Transverse colon (tissue), 4 donors: ENCODE measurements around the gene USP46. TPM values are rescaled to one million over a fixed set of nuclear protein-coding genes. Genes with fewer than 3 reads are reported as not detected.

Source experiments
- DNase-seq: peaks from one replicate; pipeline ENCODE4 v3.0.0-alpha.2; 2019
- H3K27ac ChIP-seq, 4 donors: fragments of 200-600 bp; sonication (generic); 2 replicates each; pipeline ENCODE4 v1.5.1; 2016 to 2018; ENCODE audit warnings: inconsistent platforms in 4 of 4
- H3K27me3 ChIP-seq: fragments of 200-600 bp; sonication (generic); 2 replicates; pipeline ENCODE4 v1.5.1; 2017; ENCODE audit warnings: inconsistent platforms
- H3K36me3 ChIP-seq, 4 donors: fragments of 200-600 bp; sonication (generic); 2 replicates each; pipeline ENCODE4 v1.5.1; 2017 to 2019; ENCODE audit warnings: inconsistent platforms in 4 of 4
- H3K4me1 ChIP-seq, 4 donors: fragments of 200-600 bp; sonication (generic); 2 replicates each; pipeline ENCODE4 v1.5.1; 2017 to 2020; ENCODE audit warnings: inconsistent platforms in 4 of 4
- H3K4me3 ChIP-seq, 4 donors: fragments of 200-600 bp; sonication (generic); 1 replicate in 1 of 4; 2 replicates in 3 of 4; pipeline versions ENCODE4 v1.5.1 to v1.6.1; 2017 to 2019; ENCODE audit warnings: inconsistent platforms in 4 of 4
- H3K9me3 ChIP-seq, 2 donors: fragments of 200-600 bp; sonication (generic); 2 replicates each; pipeline ENCODE4 v1.5.1; 2017 to 2019; ENCODE audit warnings: inconsistent platforms in 2 of 2
- EP300 ChIP-seq: sonication (generic); formaldehyde crosslinking; IDR thresholded peaks from one replicate; pipeline ENCODE4 v1.6.1; 2017; ENCODE audit warnings: antibody characterized with exemption, low read depth
- POLR2A ChIP-seq: fragments of 450-650 bp; IDR thresholded peaks from one replicate; pipeline ENCODE4 v1.6.1; 2016; ENCODE audit warnings: antibody characterized with exemption, mild to moderate bottlenecking, moderate library complexity
- POLR2AphosphoS5 ChIP-seq, 3 donors: sonication (generic); formaldehyde crosslinking; IDR thresholded peaks; one replicate each; pipeline ENCODE4 v1.6.1; 2016; ENCODE audit warnings: antibody characterized with exemption in 3 of 3
- WGBS, 2 donors: methylation state at CpG; one replicate each; pipeline ENCODE4 v1.1.5; 2018; ENCODE audit warnings: low coverage in 1 of 2; 5-methylcytosine and 5-hydroxymethylcytosine counted together
- in situ Hi-C, 4 donors: fragments of 200-750 bp; cut with MboI; loops; one replicate each; pipeline versions ENCODE4 v1.15.0 to v1.15.1; 2017; ENCODE audit warnings: low sequenced_read_pairs in 3 of 4, low pct_ligation_motif_present in 1 of 4, low pct_unique_long_range_greater_than_20kb in 1 of 4
- intact Hi-C: fragments of 100-400 bp; cut with DNase I; formaldehyde crosslinking; loops from one replicate; pipeline ENCODE4 v1.15.1; 2023; ENCODE audit warnings: low total_unique reads
- total RNA-seq, 4 donors: library from RNA; depleted of rRNA; stranded (reverse); fragments of >200 nt; gene quantifications; one replicate each; pipeline ENCODE4 v1.1.0, GENCODE V29; 2016
- TF ChIP-seq, protein P1 (sequence below), 5 experiments: fragments of 200-600 bp in 3 of 5; fragments of 450-650 bp in 2 of 5; sonication (generic) in 3 of 5; IDR thresholded peaks; 1 replicate in 2 of 5; 2 replicates in 3 of 5; pipeline ENCODE4 v1.5.1; 2016 to 2017; ENCODE audit warnings: antibody characterized with exemption in 5 of 5, inconsistent platforms in 3 of 5, mild to moderate bottlenecking in 2 of 5, moderate library complexity in 1 of 5

Gene USP46
- total RNA-seq, 4 donors from 2014 or later: 6.0 to 7.6 (median 6.8) TPM

DNA sequence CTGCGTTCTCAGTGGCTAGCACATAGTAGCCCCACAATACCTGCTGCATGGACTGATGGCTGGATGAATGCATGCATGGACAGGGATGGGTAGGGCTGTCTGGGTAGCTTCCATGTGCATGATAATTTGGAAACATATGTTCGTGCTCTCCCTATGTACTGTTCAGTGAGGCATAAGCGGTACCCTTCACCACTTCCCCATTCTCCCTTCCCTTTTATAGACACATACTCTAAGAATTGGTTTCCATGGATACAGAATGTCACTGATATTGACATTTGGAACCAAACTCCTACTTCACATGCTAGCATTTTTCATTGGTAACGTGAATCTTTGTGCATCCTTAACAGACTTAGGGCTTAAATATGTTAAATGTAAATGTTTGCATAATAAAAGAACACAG is 20.4 kb downstream of the USP46 start:
- Histone ChIP-seq H3K9me3 (no peaks in the 10 kb centered on the region), H3K4me3 (no peak overlapping the region), H3K36me3 (no peaks in the 10 kb centered on the region), H3K27me3 (no peaks in the 10 kb centered on the region), H3K4me1 (peaks cover 0 to 15% (median 6%) of the 10 kb centered on the region in 4 donors), H3K27ac (no peak overlapping the region)
- DNase-seq: no peak
- in situ Hi-C loops: no loop called here
- intact Hi-C loops: no loop called here
- WGBS, 2 donors: 79 to 94% methylated on average over 2 to 4 of the region's 4 CpGs
- TF ChIP-seq, protein P1, sequence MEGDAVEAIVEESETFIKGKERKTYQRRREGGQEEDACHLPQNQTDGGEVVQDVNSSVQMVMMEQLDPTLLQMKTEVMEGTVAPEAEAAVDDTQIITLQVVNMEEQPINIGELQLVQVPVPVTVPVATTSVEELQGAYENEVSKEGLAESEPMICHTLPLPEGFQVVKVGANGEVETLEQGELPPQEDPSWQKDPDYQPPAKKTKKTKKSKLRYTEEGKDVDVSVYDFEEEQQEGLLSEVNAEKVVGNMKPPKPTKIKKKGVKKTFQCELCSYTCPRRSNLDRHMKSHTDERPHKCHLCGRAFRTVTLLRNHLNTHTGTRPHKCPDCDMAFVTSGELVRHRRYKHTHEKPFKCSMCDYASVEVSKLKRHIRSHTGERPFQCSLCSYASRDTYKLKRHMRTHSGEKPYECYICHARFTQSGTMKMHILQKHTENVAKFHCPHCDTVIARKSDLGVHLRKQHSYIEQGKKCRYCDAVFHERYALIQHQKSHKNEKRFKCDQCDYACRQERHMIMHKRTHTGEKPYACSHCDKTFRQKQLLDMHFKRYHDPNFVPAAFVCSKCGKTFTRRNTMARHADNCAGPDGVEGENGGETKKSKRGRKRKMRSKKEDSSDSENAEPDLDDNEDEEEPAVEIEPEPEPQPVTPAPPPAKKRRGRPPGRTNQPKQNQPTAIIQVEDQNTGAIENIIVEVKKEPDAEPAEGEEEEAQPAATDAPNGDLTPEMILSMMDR (IDR thresholded peaks at IDR 0.05): no peak
- TF ChIP-seq POLR2A (no peak), EP300 (no peak), POLR2AphosphoS5 (IDR thresholded peaks at IDR 0.05) (no peak)

DNA sequence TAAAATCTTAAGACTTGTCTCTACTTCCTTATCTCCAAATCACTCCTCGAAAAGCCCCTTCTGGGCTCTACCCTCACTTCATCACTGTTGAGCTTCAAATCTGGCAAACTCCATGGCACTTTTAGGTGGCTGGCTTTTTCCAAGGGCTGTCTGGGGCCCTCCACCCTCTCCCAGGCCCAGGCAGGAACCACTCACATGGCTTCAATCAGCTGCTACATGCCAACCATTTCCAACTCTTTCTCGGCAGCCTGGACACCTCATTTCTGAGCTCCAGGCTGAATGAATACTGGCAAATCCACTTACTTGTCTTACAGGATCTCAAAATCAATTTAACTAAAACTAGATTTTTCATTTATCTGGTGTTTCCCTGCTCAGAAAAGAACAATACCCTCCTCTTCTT is 22.0 kb downstream of the USP46 start:
- intact Hi-C loops (no loop called here), in situ Hi-C loops (no loop called here)
- no peak overlapping the region for H3K4me3 ChIP-seq
- TF ChIP-seq POLR2A (no peak), EP300 (no peak), POLR2AphosphoS5 (IDR thresholded peaks at IDR 0.05) (no peak)
- TF ChIP-seq, protein P1 (IDR thresholded peaks at IDR 0.05): no peak
- no peaks in the 10 kb centered on the region for H3K27me3 ChIP-seq
- H3K27ac ChIP-seq: no peak overlapping the region
- no peak for DNase-seq
- WGBS, 2 donors: 88 to 95% methylated on average over 2 of the region's 2 CpGs
- no peaks in the 10 kb centered on the region for H3K9me3 ChIP-seq
- H3K4me1 ChIP-seq: peaks cover 0 to 14% (median 2%) of the 10 kb centered on the region in 4 donors
- no peaks in the 10 kb centered on the region for H3K36me3 ChIP-seq

DNA sequence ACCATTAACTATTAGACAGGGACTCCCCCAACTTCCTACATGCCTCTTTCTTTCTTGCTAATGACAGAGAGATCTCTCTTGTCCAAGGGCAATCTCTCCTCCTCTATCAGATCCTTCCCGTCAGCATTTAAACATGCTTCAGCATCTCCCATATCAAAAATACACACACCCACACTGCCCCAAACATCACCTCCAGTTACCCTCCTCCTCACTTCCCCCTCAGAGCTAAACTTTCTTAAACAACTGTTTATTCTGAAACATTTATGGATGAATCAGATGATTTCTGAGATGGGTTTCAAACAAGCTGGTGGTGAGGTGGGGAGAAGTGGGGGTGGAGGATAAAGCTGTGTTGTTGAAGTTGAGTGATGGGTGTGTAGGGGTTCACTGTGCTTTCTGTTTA is 23.5 kb downstream of the USP46 start:
- Histone ChIP-seq H3K4me3 (no peak overlapping the region), H3K4me1 (peaks cover 0 to 3% (median 0%) of the 10 kb centered on the region in 4 donors), H3K27ac (no peak overlapping the region), H3K36me3 (no peaks in the 10 kb centered on the region), H3K9me3 (no peaks in the 10 kb centered on the region), H3K27me3 (no peaks in the 10 kb centered on the region)
- 83% methylated on average over 1 of the region's 1 CpG; no CpG with 5 or more reads in 1 of the 2 donors for WGBS, 2 donors
- in situ Hi-C loops: no loop called here
- intact Hi-C loops: no loop called here
- DNase-seq: no peak
- TF ChIP-seq, protein P1 (IDR thresholded peaks at IDR 0.05): no peak
- TF ChIP-seq POLR2A: no peak
- no peak for TF ChIP-seq POLR2AphosphoS5 (IDR thresholded peaks at IDR 0.05)
- TF ChIP-seq EP300: no peak

DNA sequence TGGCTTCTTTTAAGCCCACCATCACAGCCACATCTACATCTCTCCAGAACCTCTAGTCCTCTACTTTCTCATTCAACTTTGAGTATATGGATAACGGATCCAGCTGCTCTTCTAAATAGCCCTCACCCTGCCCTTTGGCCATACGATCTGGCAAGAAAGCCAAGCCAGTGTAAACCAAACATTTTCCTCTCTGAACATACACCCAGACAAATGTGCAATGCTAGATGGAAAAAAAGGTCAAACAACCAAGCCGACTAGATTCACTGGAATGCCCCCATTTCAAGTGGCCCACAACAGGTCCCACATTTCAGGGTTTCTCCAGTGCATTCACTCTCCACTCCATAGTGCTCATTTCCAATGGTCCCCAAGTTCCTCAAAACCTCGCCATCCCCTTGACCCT is 24.0 kb downstream of the USP46 start:
- intact Hi-C loops (no loop called here), in situ Hi-C loops (no loop called here)
- no peak overlapping the region for H3K27ac ChIP-seq
- no peak for DNase-seq
- no peaks in the 10 kb centered on the region for H3K27me3 ChIP-seq
- no peak overlapping the region for H3K4me3 ChIP-seq
- WGBS, 2 donors: 74 to 79% methylated on average over 4 of the region's 4 CpGs
- no peaks in the 10 kb centered on the region for H3K9me3 ChIP-seq
- H3K4me1 ChIP-seq: no peaks in the 10 kb centered on the region
- H3K36me3 ChIP-seq: no peaks in the 10 kb centered on the region
- TF ChIP-seq POLR2A: no peak
- no peak for TF ChIP-seq POLR2AphosphoS5 (IDR thresholded peaks at IDR 0.05)
- no peak for TF ChIP-seq EP300
- TF ChIP-seq, protein P1 (IDR thresholded peaks at IDR 0.05): no peak
